ENCODE results near the gene COL6A1.

Gene COL6A1

GRCh38 chr21:46037331-46038325 is 56.1 kb downstream of the COL6A1 start:
- no peak for TF ChIP-seq CTCF (IDR thresholded peaks at IDR 0.05; ENCODE audit: borderline replicate concordance, insufficient read depth, low read depth, low read length)
- no peak overlapping the region for H3K4me3 ChIP-seq (ENCODE audit: low read depth, low read length)

GRCh38 chr21:46038341-46038829 is 56.8 kb downstream of the COL6A1 start:
- TF ChIP-seq CTCF (IDR thresholded peaks at IDR 0.05; ENCODE audit: borderline replicate concordance, insufficient read depth, low read depth, low read length) = no peak
- H3K4me3 ChIP-seq (ENCODE audit: low read depth, low read length) = no peak overlapping the region

GRCh38 chr21:46038871-46039397 is 57.4 kb downstream of the COL6A1 start:
- H3K4me3 ChIP-seq (ENCODE audit: low read depth, low read length) = no peak overlapping the region
- no peak for TF ChIP-seq CTCF (IDR thresholded peaks at IDR 0.05; ENCODE audit: borderline replicate concordance, insufficient read depth, low read depth, low read length)

- TF ChIP-seq CTCF (IDR thresholded peaks at IDR 0.05; ENCODE audit: borderline replicate concordance, insufficient read depth, low read depth, low read length) = no peak
- no peak overlapping the region for H3K4me3 ChIP-seq (ENCODE audit: low read depth, low read length)
Measured at GRCh38 chr21:46039891-46040660, 58.5 kb downstream of the COL6A1 start.

- H3K4me3 ChIP-seq (ENCODE audit: low read depth, low read length) = no peak overlapping the region
- TF ChIP-seq CTCF (IDR thresholded peaks at IDR 0.05; ENCODE audit: borderline replicate concordance, insufficient read depth, low read depth, low read length) = no peak
Measured at GRCh38 chr21:46040707-46041106, 59.1 kb downstream of the COL6A1 start.

GRCh38 chr21:46041183-46041582 is 59.6 kb downstream of the COL6A1 start:
- no peak overlapping the region for H3K4me3 ChIP-seq (ENCODE audit: low read depth, low read length)
- TF ChIP-seq CTCF (IDR thresholded peaks at IDR 0.05; ENCODE audit: borderline replicate concordance, insufficient read depth, low read depth, low read length) = no peak
